ENCODE measurements around the gene ATIC. TPM values are rescaled to one million over a fixed set of nuclear protein-coding genes. Genes with fewer than 3 reads are reported as not detected.

ATIC gene
- total RNA-seq = 13.5 and 19.9 TPM in 2 replicates

DNA sequence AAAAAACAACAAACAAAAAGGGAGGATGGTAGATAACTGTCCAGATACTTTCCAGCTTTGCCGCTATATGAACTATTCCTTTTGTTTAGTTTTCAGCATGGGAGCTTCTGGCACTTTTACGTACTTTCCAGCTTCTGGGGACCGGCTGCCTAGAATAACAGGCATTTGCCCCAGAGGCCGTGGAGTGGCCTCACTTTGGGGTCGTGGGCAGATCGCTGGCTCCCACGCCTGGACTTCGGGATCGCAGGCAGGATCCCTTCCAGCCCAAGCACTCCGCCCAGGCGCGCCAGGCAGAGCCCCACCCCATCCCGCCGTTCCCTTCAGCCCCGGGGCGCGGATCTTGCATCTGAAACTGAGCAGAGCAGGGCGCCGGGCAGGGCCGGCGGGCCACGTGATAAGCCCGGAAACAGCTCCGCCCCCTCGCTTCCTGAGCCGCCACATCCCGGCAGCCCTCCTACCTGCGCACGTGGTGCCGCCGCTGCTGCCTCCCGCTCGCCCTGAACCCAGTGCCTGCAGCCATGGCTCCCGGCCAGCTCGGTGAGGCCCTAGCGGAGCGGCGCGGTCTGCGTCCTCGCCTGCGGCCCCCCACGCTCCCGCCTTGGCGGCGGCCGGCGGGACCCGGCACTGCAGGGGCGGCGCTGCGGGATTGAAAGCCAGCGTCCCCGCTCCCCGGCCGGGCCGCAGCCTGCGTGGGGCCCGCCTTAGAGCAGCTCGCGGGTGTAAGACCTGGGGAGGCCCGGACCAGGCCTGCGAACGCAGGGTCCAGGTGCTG lies at the start of gene ATIC:
Gene ATIC (plus strand): TSS at position 435 of the 772 bp plus-strand sequence. CDS start 84 bp downstream, at position 519.

Other genes with a start within 250 kb of the ATIC start
- gene ABCA12, start 173.4 kb upstream of the ATIC start, total RNA-seq = not detected in 2 replicates
- gene FN1, start 124.0 kb downstream of the ATIC start, total RNA-seq = 250 and 543 TPM in 2 replicates